Psoas muscle (tissue), 8 donors: ENCODE results near the gene KRT9. TPM values are rescaled to one million over a fixed set of nuclear protein-coding genes. Genes with fewer than 3 reads are reported as not detected.
A peak's percentile ranks its signal among the peaks of the same experiment; 100 is the strongest.

ENCODE experiments used
- ATAC-seq, 4 donors: fragments of 200-7000 bp; cut with Tn5 transposase; one replicate each; pipeline ENCODE4 v1.9.1; 2020; ENCODE audit warnings: moderate library complexity in 3 of 4, mild to moderate bottlenecking in 2 of 4
- DNase-seq, 2 donors: peaks; one replicate each; pipeline ENCODE4 v3.0.0-alpha.2; 2020
- H3K27ac ChIP-seq: fragments of 200-600 bp; one replicate; pipeline ENCODE4 v1.8.0; 2022
- H3K27me3 ChIP-seq, 3 donors: fragments of 200-600 bp in 1 of 3; one replicate each; pipeline versions ENCODE4 v1.6.1 to v1.8.0; 2013 to 2022; ENCODE audit warnings: low read length in 2 of 3, mild to moderate bottlenecking in 2 of 3, moderate library complexity in 1 of 3; ENCODE audit not compliant: insufficient read depth in 3 of 3
- H3K36me3 ChIP-seq, 2 donors: fragments of 200-600 bp in 1 of 2; one replicate each; pipeline versions ENCODE4 v1.6.1 to v1.8.0; 2013 to 2022; ENCODE audit warnings: low read depth in 1 of 2, mild to moderate bottlenecking in 1 of 2, moderate library complexity in 1 of 2; ENCODE audit not compliant: insufficient read depth in 1 of 2
- H3K4me1 ChIP-seq: fragments of 200-600 bp; one replicate; pipeline ENCODE4 v1.8.0; 2022
- H3K4me3 ChIP-seq: fragments of 200-600 bp; one replicate; pipeline ENCODE4 v1.8.0; 2022; ENCODE audit warnings: mild to moderate bottlenecking
- H3K9me3 ChIP-seq: fragments of 200-600 bp; one replicate; pipeline ENCODE4 v1.8.0; 2022
- WGBS, 3 donors: extraction: QIAGEN DNeasy Blood & Tissue Kit; methylation state at CpG; one replicate each; pipeline versions ENCODE4 v1.1.6 to v1.1.7; 2013; 5-methylcytosine and 5-hydroxymethylcytosine counted together
- intact Hi-C, 2 donors: fragments of 100-400 bp; cut with DNase I; formaldehyde crosslinking; loops; one replicate each; pipeline versions ENCODE4 v1.11.0 to v1.14.2; 2022
- polyA plus RNA-seq, 3 donors: library from polyadenylated mRNA; stranded (reverse); fragments of 200-250 nt; gene quantifications; one replicate each; pipeline ENCODE4 v1.2.3, GENCODE V29; 2013
- total RNA-seq, 4 donors: library from RNA; stranded (reverse); fragmentation: NEBNext Ultra II Directional in 2 of 4; extraction: Animal tissue kit (Norgen Biotek cat#: 25700) in 2 of 4; gene quantifications; one replicate each; pipeline versions ENCODE4 v1.2.1 to v1.2.4, GENCODE V29; 2021 to 2023
- TF ChIP-seq, protein P1 (sequence below): fragments of 200-600 bp; IDR thresholded peaks from one replicate; pipeline ENCODE4 v1.8.0; 2022; ENCODE audit warnings: antibody characterized with exemption
- donor health status: healthy with polysubstance abuse.
- donor health status: DM: no; HTN: no; CAD: no; lungs with moderate emphysema.
- donor health status: Bipolar disorder and iron deficiency.
- donor health status: healthy.
- donor health status: DM: yes; HTN: yes; CAD: no.
- donor health status: DM: no; HTN: no; CAD: no.
- donor health status: DM: no; HTN: no; CAD: no.
- donor health status: DM: yes; HTN: yes; CAD: no.

Gene KRT9
- total and polyA plus RNA-seq, 7 donors: 0.01 TPM; not detected in 6

DNA sequence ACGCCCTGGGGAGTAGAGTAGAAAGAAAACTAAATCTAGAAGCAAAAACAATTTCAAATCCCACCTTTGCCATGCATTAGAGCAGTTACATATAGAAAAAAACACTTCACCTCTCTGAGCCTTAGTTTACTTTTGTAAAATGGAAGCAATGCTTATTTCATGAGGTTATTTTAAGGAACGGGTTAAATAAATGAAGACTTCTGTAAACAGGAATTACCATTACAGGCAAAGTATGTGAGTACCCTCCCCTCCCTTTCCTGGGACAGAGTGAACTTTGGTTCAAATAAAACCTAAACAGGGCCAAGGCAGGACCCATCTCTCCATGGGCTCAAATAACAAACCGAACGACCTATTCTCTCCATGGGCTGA lies 48.6 kb downstream of the KRT9 start:
- Histone ChIP-seq H3K27ac (no peak overlapping the region), H3K27me3 (peaks cover 0 to 35% (median 24%) of the 10 kb centered on the region in 3 donors), H3K9me3 (no peaks in the 10 kb centered on the region), H3K4me3 (no peak overlapping the region), H3K36me3 (no peaks in the 10 kb centered on the region), H3K4me1 (peaks cover 3% of the 10 kb centered on the region)
- TF ChIP-seq, protein P1, sequence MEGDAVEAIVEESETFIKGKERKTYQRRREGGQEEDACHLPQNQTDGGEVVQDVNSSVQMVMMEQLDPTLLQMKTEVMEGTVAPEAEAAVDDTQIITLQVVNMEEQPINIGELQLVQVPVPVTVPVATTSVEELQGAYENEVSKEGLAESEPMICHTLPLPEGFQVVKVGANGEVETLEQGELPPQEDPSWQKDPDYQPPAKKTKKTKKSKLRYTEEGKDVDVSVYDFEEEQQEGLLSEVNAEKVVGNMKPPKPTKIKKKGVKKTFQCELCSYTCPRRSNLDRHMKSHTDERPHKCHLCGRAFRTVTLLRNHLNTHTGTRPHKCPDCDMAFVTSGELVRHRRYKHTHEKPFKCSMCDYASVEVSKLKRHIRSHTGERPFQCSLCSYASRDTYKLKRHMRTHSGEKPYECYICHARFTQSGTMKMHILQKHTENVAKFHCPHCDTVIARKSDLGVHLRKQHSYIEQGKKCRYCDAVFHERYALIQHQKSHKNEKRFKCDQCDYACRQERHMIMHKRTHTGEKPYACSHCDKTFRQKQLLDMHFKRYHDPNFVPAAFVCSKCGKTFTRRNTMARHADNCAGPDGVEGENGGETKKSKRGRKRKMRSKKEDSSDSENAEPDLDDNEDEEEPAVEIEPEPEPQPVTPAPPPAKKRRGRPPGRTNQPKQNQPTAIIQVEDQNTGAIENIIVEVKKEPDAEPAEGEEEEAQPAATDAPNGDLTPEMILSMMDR: no peak
- intact Hi-C loops: no loop called here
- DNase-seq (no peak), ATAC-seq (no peak)
- WGBS, 3 donors: 55 to 64% (median 60%) methylated on average over 4 of the region's 4 CpGs

DNA sequence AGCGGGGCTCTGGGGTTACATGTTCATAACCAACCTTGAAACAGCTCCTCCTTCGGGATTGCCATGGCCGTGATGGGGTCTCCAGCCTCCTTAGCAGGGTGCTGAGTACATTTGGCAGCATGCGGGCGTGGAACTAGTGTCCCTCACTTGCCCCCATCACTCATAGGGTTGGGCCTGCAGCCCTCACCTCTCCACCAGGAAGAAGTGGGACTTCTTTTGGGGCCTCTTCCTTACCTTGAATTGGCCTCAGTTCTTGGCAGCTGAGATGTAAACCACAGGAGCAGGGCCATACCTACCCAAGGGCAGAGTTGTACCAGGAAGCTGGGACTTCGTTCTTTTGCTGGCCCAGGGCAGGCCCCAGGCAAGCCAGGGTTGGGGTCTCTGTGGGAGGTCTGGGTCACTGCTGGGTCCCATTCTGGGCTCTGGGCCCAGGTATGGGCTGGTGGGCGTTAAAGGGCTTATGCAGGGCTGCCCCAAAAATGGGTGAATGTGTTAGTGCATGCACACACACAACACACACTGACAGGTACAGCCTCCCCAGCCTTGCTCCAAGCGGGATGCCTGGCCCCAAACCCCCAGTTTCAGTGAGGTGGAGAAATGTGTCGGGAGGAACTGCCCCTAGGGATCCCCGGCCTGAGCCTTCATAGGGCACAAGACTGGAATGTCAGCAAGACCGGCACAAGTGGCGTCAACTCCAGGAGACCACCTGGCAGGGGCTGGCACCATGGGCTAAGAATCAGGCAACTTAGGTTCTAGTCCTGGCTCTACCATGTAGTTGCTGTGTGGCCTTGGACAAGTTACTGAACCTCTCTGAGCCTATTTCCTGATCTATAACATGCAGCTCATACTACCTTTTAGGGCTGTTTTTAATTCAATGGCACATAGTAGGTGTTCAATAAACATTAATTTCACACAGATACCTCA lies 49.3 kb downstream of the KRT9 start:
- intact Hi-C loops: no loop called here
- H3K27ac ChIP-seq: no peak overlapping the region
- WGBS, 3 donors: 82 to 86% (median 84%) methylated on average over 12 of the region's 12 CpGs
- DNase-seq (no peak), ATAC-seq (no peak)
- H3K36me3 ChIP-seq: no peaks in the 10 kb centered on the region
- peaks cover 0 to 29% (median 20%) of the 10 kb centered on the region in 3 donors for H3K27me3 ChIP-seq
- H3K4me3 ChIP-seq: no peak overlapping the region
- TF ChIP-seq, protein P1: no peak
- H3K4me1 ChIP-seq: no peaks in the 10 kb centered on the region
- no peaks in the 10 kb centered on the region for H3K9me3 ChIP-seq

DNA sequence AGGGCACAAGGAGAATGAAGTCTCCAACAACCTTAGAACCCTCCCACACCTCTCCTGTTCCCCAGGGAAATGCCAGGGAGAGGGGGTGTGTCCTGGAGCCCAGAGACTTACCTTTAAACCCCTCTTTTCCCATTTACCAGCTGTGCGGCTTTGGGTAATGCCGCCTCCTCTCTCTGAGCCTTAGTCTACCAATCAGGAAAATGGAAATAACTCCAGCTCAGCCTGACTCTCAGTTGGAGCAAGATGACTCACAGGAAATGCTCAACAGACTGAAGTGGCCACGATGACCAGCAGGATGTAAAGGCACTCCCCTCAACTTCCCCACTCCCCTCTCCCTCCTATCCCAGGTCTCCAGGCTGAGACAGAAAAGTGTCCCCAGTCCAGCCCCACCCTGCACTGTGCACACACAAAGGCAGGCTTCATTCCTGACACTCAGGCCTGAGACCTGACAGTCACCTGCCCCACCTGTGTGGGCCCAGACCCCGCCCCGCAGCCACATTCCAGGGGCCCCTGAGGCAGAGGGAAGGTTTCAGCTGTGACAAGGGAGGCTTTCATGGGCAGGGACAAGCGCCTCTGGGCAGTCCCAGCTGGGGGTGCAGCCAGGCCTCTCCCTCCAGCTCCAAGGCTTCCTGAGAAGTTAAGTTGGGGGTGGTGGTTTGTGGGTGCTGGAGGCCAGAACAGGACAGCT lies 50.1 kb downstream of the KRT9 start:
- H3K4me1 ChIP-seq: no peaks in the 10 kb centered on the region
- no peaks in the 10 kb centered on the region for H3K9me3 ChIP-seq
- peaks cover 0 to 21% (median 13%) of the 10 kb centered on the region in 3 donors for H3K27me3 ChIP-seq
- peak in 1 of 4 donors; percentile 11 for ATAC-seq
- H3K36me3 ChIP-seq: no peaks in the 10 kb centered on the region
- TF ChIP-seq, protein P1: no peak
- no peak overlapping the region for H3K27ac ChIP-seq
- intact Hi-C loops: no loop called here
- DNase-seq: no peak
- H3K4me3 ChIP-seq: no peak overlapping the region
- 69 to 77% (median 69%) methylated on average over 6 of the region's 6 CpGs for WGBS, 3 donors

DNA sequence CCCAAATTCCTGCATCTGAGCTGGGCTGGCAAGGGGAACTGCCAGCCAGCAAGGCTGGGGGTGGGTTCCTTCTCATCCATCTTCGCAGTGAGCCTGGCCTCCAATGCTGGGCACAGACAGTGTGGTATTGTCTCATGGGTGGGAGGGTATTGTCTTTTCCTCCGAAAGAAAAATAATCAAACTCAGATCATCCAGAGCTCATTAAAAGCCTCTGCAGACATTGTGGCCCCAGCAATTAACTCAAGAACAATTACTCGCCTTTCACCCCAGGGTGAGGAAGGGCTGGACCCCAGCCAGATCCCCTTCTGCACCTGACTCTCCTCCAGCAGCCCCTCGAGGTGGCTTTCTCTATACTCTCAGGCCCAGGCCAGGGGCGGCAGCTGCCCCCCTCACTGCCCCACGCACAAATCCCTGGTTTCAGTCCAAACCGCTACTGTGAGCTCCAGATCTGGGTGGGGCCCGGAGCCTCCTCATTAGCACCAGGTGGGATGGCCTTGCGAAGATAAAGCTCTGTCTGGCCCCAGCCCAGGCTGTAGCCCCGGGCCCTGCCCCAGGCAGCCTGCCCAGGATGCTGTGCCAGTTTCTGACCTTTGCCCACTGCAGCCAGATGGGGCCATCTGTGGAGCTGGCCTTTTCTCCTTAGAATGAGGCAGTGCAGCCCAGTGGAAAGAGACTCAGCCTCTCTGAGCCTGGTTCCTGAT lies 50.9 kb downstream of the KRT9 start:
- no peak for DNase-seq

More for the DNA sequence above, 50.9 kb downstream of the KRT9 start:
- Histone ChIP-seq H3K27ac (no peak overlapping the region), H3K4me3 (no peak overlapping the region), H3K27me3 (peaks cover 0 to 14% (median 13%) of the 10 kb centered on the region in 3 donors), H3K4me1 (no peaks in the 10 kb centered on the region), H3K9me3 (no peaks in the 10 kb centered on the region), H3K36me3 (no peaks in the 10 kb centered on the region)
- TF ChIP-seq, protein P1: no peak
- intact Hi-C loops: no loop called here
- 31 to 39% (median 32%) methylated on average over 10 of the region's 10 CpGs for WGBS, 3 donors
- ATAC-seq: no peak
